GM19468 (cell line): ENCODE data around the gene BCL11B.

Source experiments
- ATAC-seq: cut with Tn5 transposase; IDR thresholded peaks from one replicate; pipeline ENCODE4 v1.9.1; 2021; ENCODE audit warnings: mild to moderate bottlenecking, moderate library complexity, moderate number of reproducible peaks; ENCODE audit not compliant: unreplicated experiment; ENCODE audit errors: extremely low read depth

BCL11B gene

DNA sequence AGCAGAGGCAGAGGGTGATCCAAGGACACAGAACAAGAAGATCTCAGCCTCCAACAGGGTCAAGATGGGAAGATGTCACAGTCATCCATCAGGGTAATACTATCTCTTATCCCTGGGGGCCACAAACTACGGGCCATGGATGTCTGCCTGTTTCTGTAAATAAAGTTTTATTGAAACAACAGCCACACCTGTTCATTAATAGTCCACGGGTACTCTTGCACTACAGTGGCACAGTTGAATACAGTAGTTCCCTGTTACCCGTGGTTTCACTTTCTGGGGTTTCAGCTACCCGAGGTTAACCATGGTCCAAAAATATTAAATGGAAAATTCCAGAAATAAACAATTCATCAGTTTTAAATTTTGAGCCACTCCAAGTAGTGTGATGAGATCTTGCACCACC lies 65.9 kb downstream of the BCL11B start:
- no peak for ATAC-seq

GRCh38 chr14:99205086-99205688 lies 66.8 kb downstream of the BCL11B start:
- ATAC-seq, result no peak

- ATAC-seq, result no peak
Observed at GRCh38 chr14:99203801-99204200, 68.2 kb downstream of the BCL11B start.

DNA sequence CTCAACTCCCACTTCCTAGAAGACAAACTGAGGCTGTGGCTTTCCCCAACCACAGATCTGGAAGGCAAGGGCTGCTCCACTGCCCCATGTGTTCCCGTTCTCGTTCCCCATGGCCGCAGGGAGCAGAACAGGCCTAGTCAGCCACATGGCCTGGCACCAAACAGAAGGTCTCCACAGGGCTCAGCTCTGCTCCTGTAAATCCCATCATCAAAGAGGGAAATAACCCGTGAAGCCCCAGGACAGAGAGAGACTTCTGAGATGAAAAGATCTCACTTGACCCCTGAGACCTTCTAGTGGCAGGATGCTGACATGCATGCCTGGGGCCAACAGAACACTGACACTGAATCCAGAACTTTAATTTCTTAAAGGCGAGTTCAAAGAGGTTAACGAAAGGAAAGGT lies 68.9 kb downstream of the BCL11B start:
- ATAC-seq, result no peak

GRCh38 chr14:99202516-99202915 lies 69.5 kb downstream of the BCL11B start:
- ATAC-seq, result no peak

GRCh38 chr14:99201351-99202073 lies 70.5 kb downstream of the BCL11B start:
- no peak for ATAC-seq

GRCh38 chr14:99200654-99201005 lies 71.4 kb downstream of the BCL11B start:
- ATAC-seq, result no peak

DNA sequence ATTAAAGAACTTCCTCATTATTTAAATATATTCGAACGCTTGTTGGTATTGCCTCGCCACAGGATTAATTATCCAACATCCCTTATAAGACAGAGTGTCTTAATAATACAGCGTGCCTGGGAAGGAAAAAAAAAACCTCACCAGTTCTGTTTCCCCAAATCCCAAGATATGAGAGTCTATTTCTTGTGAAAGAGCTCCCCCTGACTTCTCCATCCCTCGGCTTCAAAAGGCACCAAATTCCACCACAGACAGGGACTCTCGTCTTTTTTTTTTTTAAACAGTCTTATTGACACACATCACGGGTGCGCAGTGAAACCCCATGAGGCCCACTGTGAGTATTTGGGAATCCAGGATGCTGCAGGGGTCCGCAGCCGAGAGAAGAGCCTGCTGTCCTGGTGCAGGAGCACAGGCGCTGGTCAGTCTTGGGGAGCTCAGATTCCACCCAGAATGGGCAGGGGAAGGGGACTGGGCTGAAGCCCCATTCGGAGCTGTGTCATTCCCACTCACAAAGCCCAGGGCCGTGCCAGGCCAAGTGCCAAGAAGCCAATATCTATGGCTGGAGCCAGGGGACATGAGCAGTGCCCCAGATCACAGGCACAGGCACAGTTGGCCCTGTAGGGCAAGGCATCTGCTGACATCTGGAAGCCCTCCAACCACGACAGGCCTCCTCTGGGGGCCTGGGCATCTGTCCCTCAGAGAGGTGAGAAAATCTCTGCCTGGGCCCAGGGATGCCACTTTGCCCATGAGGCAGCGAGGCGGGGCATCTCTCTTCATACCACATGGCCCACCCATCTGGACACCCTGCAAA lies 71.9 kb downstream of the BCL11B start:
- no peak for ATAC-seq

DNA sequence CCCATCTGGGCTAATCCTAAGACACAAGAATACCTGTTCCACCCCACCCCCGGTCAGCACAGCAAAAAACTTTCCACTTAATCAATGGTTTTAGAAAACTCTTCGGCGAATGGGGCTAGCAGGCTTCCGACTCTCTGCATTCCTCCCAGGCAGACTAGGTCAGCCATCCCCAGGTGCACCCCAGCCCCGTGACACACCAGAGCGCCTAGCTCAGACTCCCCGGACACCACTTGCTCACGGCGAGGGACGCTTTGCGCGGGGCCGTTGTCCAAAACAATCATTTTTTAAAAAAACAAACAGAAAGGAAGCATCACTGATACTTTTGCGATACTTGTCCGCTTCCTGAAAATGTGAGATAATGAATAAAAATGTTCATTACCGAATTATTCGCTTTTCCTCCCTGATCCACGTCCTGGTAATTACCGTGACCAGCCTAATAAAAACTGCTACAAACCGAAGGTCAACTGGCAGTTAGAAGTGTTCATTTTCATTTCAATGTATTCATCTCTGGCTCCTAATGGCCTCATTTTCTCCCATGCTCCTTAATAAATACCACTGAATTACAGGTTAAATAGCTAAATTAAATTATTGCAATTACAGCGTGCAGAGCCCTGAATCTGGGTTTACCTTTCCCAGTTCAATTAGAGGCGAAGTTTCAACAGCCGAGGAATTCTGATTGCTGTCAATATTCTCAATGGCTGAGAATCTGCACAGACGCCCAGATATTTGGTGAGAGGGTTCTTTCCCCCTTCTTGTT lies 73.1 kb downstream of the BCL11B start:
- no peak for ATAC-seq

- ATAC-seq, result no peak
Observed at GRCh38 chr14:99196310-99196650, 75.7 kb downstream of the BCL11B start.

DNA sequence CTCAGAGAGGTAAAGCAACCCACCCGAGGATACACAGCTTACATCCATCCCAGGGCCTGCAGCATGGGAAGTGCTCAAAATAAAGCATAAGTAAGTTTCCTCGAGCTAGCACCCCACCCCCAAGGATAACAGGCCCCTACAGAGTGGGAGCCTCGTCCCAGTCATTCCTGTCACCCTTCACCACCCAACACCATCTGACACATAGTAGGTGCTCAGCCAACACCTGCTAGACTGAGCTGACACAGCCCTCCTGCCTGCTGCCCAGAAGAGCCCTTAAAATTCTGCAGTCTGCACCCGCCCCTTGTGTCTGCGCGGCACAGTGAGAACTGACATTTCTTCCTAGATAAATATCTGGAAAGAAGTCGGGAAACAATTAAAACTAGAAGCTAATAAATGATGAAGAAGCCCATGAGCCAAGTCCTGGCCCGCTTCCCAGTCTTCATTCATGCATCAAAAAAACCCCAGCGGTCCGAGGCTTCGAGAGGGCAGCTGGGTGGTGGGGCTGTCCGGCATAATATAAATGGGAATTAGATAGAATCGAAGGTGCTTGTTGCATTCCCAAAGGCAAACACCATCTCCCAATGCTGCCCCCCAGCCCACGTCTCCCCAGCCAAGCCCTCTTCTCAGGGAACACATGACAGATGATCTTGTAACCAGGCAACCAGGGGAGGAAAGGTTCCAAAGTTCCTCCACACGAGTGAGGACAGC lies 76.2 kb downstream of the BCL11B start:
- no peak for ATAC-seq

GRCh38 chr14:99194736-99195135 lies 77.3 kb downstream of the BCL11B start:
- no peak for ATAC-seq

DNA sequence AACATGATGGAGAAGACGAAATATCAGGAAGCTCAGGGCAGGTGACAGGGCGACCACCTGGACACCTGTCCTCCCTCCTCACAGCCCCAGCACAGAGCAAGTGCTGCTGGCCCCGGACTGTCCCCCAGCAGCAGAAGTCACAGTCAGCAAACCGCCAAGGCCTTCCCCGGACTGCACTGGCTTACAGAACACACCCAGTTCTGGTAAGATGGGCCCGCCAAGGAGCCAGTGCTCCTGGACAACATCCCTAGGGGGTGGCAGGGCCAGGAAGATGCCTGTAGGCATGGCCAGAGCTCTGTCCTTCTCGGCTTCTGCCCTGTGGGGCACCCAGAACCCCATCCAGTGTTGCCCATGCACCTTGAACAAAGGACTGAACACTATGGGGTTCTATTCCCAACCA lies 77.9 kb downstream of the BCL11B start:
- ATAC-seq, result no peak

- ATAC-seq, result no peak
Observed at GRCh38 chr14:99192830-99193229, 79.2 kb downstream of the BCL11B start.

- no peak for ATAC-seq
Observed at GRCh38 chr14:99192028-99192621, 79.9 kb downstream of the BCL11B start.

- no peak for ATAC-seq
Observed at GRCh38 chr14:99191395-99192027, 80.5 kb downstream of the BCL11B start.

- ATAC-seq, result no peak
Observed at GRCh38 chr14:99190696-99191394, 81.2 kb downstream of the BCL11B start.

- ATAC-seq, result no peak
Observed at GRCh38 chr14:99189201-99189801, 82.7 kb downstream of the BCL11B start.
